ENCODE data around the gene MT1H. TPM values are rescaled to one million over a fixed set of nuclear protein-coding genes. Genes with fewer than 3 reads are reported as not detected.

The MT1H gene
- total and polyA plus RNA-seq, 7 experiments from 2014 or later, result 1.6 TPM; not detected in 6

DNA sequence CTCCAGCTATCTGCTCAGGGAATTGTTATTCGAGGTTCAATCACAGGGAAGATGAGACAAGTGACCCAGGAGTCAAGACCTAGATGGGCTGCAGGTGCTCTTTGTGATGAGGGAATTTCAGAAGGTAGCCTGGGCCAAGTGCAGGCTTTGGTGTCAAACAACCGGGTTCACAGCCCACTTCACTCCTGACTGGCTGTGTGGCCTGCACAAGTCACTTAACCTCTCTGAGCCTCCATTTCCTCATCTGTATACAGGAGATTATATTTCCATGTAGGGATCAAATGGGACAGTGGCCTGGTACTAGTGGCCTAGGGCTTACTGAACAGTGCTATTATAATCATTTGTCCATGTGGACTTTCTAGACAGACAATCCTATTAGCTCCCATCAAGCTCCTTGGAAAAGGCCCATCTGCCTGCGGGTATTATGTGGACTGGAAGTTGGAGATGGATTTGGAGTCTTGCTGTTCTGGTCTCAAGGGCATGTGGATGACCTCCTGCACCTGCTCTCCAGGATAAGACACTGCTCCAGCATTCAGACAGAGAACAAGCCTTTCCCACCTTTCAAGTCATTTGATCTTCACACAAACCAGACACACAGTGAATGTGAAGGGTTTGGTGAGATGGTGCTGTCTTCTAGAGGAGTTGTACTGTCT, 9.6 kb downstream of the MT1H start:
- Histone ChIP-seq H3K4me1 (ENCODE audit: control insufficient read depth in 2 of 2, insufficient read depth in 2 of 2, low read length in 2 of 2) (peaks cover 13 to 22% of the 10 kb centered on the region in 2 donors), H3K27me3 (ENCODE audit: control insufficient read depth in 2 of 2, insufficient read depth in 2 of 2, low read length in 2 of 2) (no peaks in the 10 kb centered on the region), H3K4me3 (ENCODE audit: low read length) (no peak overlapping the region), H3K36me3 (ENCODE audit: control insufficient read depth in 2 of 3, insufficient read depth in 3 of 3, low read length in 3 of 3) (no peaks in the 10 kb centered on the region), H3K9me3 (ENCODE audit: control insufficient read depth in 2 of 3, low read length in 3 of 3) (no peaks in the 10 kb centered on the region), H3K27ac (ENCODE audit: low read depth, low read length) (no peak overlapping the region)
- H3K9me3 Mint-ChIP-seq, result no peaks in the 10 kb centered on the region
- peaks cover 7 to 43% (median 36%) of the 10 kb centered on the region in 7 donors for H3K4me1 Mint-ChIP-seq
- H3K27me3 Mint-ChIP-seq, result peaks cover 2 to 13% (median 8%) of the 10 kb centered on the region in 5 donors
- intact Hi-C loops (cut with micrococcal nuclease), result no loop called here
- H3K36me3 Mint-ChIP-seq, result peaks cover 0 to 5% (median 0%) of the 10 kb centered on the region in 5 donors
- ATAC-seq, result no peak
- no peak overlapping the region for H3K4me3 Mint-ChIP-seq
- no peak for DNase-seq
- peak overlapping the region in 2 of 9 donors; percentile 16 to 33 for H3K27ac Mint-ChIP-seq
- POLR2A ChIA-PET, result interaction anchor here (0.8 to 2.1 kb wide), 6 partner anchors 8 to 166 kb away, joined by 3 to 7 read pairs (median 4); no protein-coding TSS in a partner anchor
- CTCF ChIA-PET, result interaction anchor here (1.1 kb wide), 1 partner anchor 23 kb away, joined by 3 read pairs; no protein-coding TSS in a partner anchor

DNA sequence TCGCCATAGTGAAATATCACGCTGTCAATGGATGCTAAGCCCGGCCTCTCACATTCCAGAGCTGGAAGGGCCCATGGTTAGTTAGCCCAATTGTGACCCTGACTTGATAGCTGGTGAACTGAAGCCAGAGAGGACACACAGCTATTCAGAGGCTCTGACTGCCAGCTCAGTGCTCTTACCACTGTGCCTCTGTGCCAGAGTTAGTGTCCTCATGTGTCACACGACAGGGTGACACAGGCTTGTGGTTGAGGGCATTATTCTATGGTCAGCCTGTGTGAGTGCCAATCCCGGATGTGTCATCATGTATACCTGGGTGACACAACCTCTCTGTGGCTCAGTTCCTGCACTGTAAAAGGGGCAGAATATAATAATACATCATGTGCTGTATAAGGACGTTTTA, 10.2 kb downstream of the MT1H start:
- CTCF ChIA-PET, result interaction anchor here (1.1 kb wide), 1 partner anchor 22 kb away, joined by 3 read pairs; no protein-coding TSS in a partner anchor
- Histone ChIP-seq H3K4me1 (ENCODE audit: control insufficient read depth in 2 of 2, insufficient read depth in 2 of 2, low read length in 2 of 2) (peaks cover 13 to 22% of the 10 kb centered on the region in 2 donors), H3K36me3 (ENCODE audit: control insufficient read depth in 2 of 3, insufficient read depth in 3 of 3, low read length in 3 of 3) (no peaks in the 10 kb centered on the region), H3K9me3 (ENCODE audit: control insufficient read depth in 2 of 3, low read length in 3 of 3) (no peaks in the 10 kb centered on the region), H3K27ac (ENCODE audit: low read depth, low read length) (no peak overlapping the region), H3K27me3 (ENCODE audit: control insufficient read depth in 2 of 2, insufficient read depth in 2 of 2, low read length in 2 of 2) (no peaks in the 10 kb centered on the region), H3K4me3 (ENCODE audit: low read length) (no peak overlapping the region)
- Mint-ChIP-seq H3K27ac (peak overlapping the region in 2 of 9 donors; percentile 43 to 62), H3K27me3 (peaks cover 0 to 10% (median 6%) of the 10 kb centered on the region in 5 donors), H3K9me3 (peaks cover 0 to 2% (median 0%) of the 10 kb centered on the region in 11 donors), H3K36me3 (peaks cover 0 to 10% (median 0%) of the 10 kb centered on the region in 5 donors), H3K4me1 (peaks cover 7 to 41% (median 37%) of the 10 kb centered on the region in 7 donors), H3K4me3 (no peak overlapping the region)
- POLR2A ChIA-PET, result interaction anchor here (0.8 to 1.3 kb wide), 4 partner anchors 9 to 166 kb away, joined by 3 to 6 read pairs (median 4); no protein-coding TSS in a partner anchor
- ATAC-seq, result no peak
- intact Hi-C loops (cut with micrococcal nuclease), result loop anchor here in 1 of 2 donors (5.0 kb wide), 2 partner anchors 38 to 252 kb away; partner anchors contain the start of gene HERPUD1
- no peak for DNase-seq

DNA sequence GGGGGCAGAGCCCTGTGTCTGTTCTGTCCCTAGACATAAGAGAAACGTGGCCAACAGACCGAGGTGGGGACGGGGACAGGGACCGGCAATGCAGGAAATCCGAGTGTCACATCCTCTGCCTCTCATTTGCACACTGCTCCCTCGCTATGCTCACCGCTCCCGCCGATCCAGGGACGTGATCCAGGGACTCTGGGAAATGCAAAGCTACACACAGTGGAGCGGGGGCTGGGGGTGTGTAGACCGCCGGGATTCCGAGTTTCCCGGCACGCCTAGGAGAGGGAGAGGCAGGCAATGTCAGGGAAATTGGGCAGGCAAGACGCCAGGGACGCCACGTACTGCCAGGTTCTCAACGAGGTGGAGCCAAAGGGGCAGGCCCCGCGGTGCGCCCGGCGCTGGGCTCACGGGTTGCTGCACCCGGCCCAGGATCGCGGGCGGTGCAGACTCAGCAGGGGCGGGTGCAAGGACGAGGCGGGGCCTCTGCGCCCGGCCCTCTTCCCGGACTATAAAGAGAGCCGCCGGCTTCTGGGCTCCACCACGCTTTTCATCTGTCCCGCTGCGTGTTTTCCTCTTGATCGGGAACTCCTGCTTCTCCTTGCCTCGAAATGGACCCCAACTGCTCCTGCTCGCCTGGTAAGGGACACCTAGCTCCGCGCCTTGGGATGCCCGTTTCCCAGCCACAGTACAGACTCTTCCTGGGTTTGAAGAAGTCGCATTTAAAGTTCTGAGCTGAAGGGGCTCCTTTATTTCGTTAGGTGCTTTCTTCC, 12.5 kb downstream of the MT1H start, which contains the start of gene MT1X:
Gene MT1X, plus strand, starts transcription at position 532 of the 764 bp plus-strand sequence. Its CDS starts 71 bp downstream, at position 603.
- H3K9me3 ChIP-seq (ENCODE audit: control insufficient read depth in 2 of 3, low read length in 3 of 3), result no peaks in the 10 kb centered on the region
- peak within 1 kb of the TSS; percentile 81 for H3K27ac ChIP-seq (ENCODE audit: low read depth, low read length)
- ChIA-PET POLR2A (interaction anchor here (0.6 to 3.0 kb wide), 18 partner anchors 11 to 164 kb away, joined by 3 to 19 read pairs (median 6); partner anchors contain the start of genes MT1F, MT1G and MT2A), CTCF (interaction anchor here (0.5 to 4.0 kb wide), 5 partner anchors 20 to 351 kb away, joined by 3 to 31 read pairs (median 3); no protein-coding TSS in a partner anchor)
- peaks cover 0 to 2% (median 0%) of the 10 kb centered on the region in 5 donors for H3K27me3 Mint-ChIP-seq
- peak; percentile 77 to 94 (median 88) for DNase-seq
- H3K4me3 ChIP-seq (ENCODE audit: low read length), result peak within 1 kb of the TSS; percentile 93
- H3K27ac Mint-ChIP-seq, result peak within 1 kb of the TSS; percentile 89 to 99 (median 95)
- H3K9me3 Mint-ChIP-seq, result peaks cover 0 to 11% (median 3%) of the 10 kb centered on the region in 11 donors
- no peaks in the 10 kb centered on the region for H3K27me3 ChIP-seq (ENCODE audit: control insufficient read depth in 2 of 2, insufficient read depth in 2 of 2, low read length in 2 of 2)
- H3K4me1 ChIP-seq (ENCODE audit: control insufficient read depth in 2 of 2, insufficient read depth in 2 of 2, low read length in 2 of 2), result peaks cover 13 to 15% of the 10 kb centered on the region in 2 donors
- H3K36me3 ChIP-seq (ENCODE audit: control insufficient read depth in 2 of 3, insufficient read depth in 3 of 3, low read length in 3 of 3), result no peaks in the 10 kb centered on the region
- peak within 1 kb of the TSS; percentile 86 to 99 (median 96) for H3K4me3 Mint-ChIP-seq
- intact Hi-C loops (cut with micrococcal nuclease), result loop anchor here (1.0 to 5.0 kb wide), 15 partner anchors 8 to 1053 kb away; partner anchors contain the start of genes MT1F (in 2 of the 2), MT2A (in 2 of the 2), HERPUD1 (in 1 of the 2) and KATNB1 (in 1 of the 2)
- peak; percentile 100 for ATAC-seq
- peaks cover 0 to 28% (median 25%) of the 10 kb centered on the region in 7 donors for H3K4me1 Mint-ChIP-seq
- H3K36me3 Mint-ChIP-seq, result peaks cover 0 to 17% (median 9%) of the 10 kb centered on the region in 5 donors

DNA sequence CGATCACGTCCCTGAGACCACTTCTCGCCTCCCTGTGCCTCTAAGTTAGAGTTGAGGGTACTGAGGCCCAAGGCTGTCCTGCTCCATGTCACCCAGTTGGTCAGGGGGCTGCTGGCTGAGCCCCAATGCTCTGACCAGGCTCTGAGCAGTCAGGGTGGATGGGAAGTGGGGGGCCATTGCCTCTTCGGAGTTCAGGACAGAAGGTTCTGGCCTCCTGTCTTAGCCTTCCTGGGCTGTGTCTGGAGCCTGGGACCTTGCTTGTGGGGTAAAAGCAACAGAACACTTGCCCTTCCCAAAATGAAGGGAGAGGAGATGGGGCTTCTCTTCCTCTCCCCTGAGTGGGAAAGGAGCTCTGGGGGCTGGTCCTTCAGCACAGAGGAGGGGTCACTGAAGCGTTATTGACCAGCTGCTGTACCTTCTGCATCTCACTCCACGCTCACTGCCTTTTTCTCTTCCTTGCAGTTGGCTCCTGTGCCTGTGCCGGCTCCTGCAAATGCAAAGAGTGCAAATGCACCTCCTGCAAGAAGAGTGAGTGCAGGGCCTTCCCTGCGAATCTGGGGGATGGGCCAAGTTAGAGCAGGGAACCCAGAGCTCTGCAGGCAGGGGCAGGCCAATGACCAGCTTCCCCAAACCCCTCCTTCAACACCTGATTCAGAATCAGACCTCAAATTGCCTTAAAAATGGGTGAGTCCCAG, 13.2 kb downstream of the MT1H start:
- no peaks in the 10 kb centered on the region for H3K36me3 ChIP-seq (ENCODE audit: control insufficient read depth in 2 of 3, insufficient read depth in 3 of 3, low read length in 3 of 3)
- intact Hi-C loops (cut with micrococcal nuclease), result loop anchor here (1.0 to 5.0 kb wide), 15 partner anchors 9 to 1052 kb away; partner anchors contain the start of genes MT1F (in 2 of the 2), MT2A (in 2 of the 2), HERPUD1 (in 1 of the 2) and KATNB1 (in 1 of the 2)
- Mint-ChIP-seq H3K27ac (peak overlapping the region; percentile 89 to 99 (median 95)), H3K9me3 (peaks cover 0 to 11% (median 4%) of the 10 kb centered on the region in 11 donors), H3K27me3 (peaks cover 0 to 5% (median 0%) of the 10 kb centered on the region in 5 donors), H3K4me1 (peaks cover 0 to 28% (median 25%) of the 10 kb centered on the region in 7 donors), H3K4me3 (peak overlapping the region; percentile 86 to 99 (median 96)), H3K36me3 (peaks cover 0 to 17% (median 11%) of the 10 kb centered on the region in 5 donors)
- H3K9me3 ChIP-seq (ENCODE audit: control insufficient read depth in 2 of 3, low read length in 3 of 3), result no peaks in the 10 kb centered on the region
- ChIA-PET CTCF (interaction anchor here (0.5 to 4.0 kb wide), 5 partner anchors 9 to 350 kb away, joined by 3 to 31 read pairs (median 3); no protein-coding TSS in a partner anchor), POLR2A (interaction anchor here (0.6 to 3.0 kb wide), 18 partner anchors 11 to 165 kb away, joined by 3 to 19 read pairs (median 6); partner anchors contain the start of genes MT1F, MT1G and MT2A)
- no peak for ATAC-seq
- peak overlapping the region; percentile 93 for H3K4me3 ChIP-seq (ENCODE audit: low read length)
- no peaks in the 10 kb centered on the region for H3K27me3 ChIP-seq (ENCODE audit: control insufficient read depth in 2 of 2, insufficient read depth in 2 of 2, low read length in 2 of 2)
- peak overlapping the region; percentile 81 for H3K27ac ChIP-seq (ENCODE audit: low read depth, low read length)
- H3K4me1 ChIP-seq (ENCODE audit: control insufficient read depth in 2 of 2, insufficient read depth in 2 of 2, low read length in 2 of 2), result peaks cover 13 to 15% of the 10 kb centered on the region in 2 donors
- DNase-seq, result no peak

DNA sequence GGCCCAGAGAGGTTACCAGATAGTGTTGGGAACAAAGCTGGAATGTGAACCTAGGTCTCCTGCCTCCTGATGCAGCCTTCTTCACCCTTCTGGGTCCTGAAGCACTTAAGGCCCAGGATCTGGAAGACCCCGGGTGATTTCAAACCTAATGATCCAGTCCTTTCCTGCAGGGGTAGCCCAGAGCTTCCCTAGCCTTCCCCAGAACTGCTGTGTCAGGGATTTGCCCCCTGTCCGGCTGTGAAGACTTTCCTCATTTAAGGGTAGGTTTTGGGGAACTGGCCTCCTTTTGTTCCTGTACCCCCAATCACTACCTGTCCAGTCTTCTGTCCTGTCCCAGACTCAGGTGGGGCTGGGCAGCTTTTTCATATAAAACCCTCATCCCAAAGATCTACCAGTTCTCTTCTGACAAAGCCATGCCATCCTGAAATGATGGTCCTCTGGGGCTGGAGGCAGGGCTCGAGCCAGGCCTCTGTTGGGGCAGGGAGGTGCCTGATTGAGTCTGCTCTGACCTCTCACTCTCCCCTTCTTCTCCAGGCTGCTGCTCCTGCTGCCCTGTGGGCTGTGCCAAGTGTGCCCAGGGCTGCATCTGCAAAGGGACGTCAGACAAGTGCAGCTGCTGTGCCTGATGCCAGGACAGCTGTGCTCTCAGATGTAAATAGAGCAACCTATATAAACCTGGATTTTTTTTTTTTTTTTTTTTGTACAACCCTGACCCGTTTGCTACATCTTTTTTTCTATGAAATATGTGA, 14.0 kb downstream of the MT1H start:
- H3K27me3 ChIP-seq (ENCODE audit: control insufficient read depth in 2 of 2, insufficient read depth in 2 of 2, low read length in 2 of 2), result no peaks in the 10 kb centered on the region
- H3K4me3 Mint-ChIP-seq, result peak overlapping the region; percentile 86 to 99 (median 96)
- peaks cover 0 to 11% (median 4%) of the 10 kb centered on the region in 11 donors for H3K9me3 Mint-ChIP-seq
- peaks cover 13 to 15% of the 10 kb centered on the region in 2 donors for H3K4me1 ChIP-seq (ENCODE audit: control insufficient read depth in 2 of 2, insufficient read depth in 2 of 2, low read length in 2 of 2)
- H3K27ac ChIP-seq (ENCODE audit: low read depth, low read length), result no peak overlapping the region
- DNase-seq (no peak), ATAC-seq (no peak)
- H3K4me1 Mint-ChIP-seq, result peaks cover 0 to 28% (median 25%) of the 10 kb centered on the region in 7 donors
- peaks cover 0 to 10% (median 0%) of the 10 kb centered on the region in 5 donors for H3K27me3 Mint-ChIP-seq
- H3K36me3 Mint-ChIP-seq, result peaks cover 0 to 17% (median 13%) of the 10 kb centered on the region in 5 donors
- no peaks in the 10 kb centered on the region for H3K36me3 ChIP-seq (ENCODE audit: control insufficient read depth in 2 of 3, insufficient read depth in 3 of 3, low read length in 3 of 3)
- H3K9me3 ChIP-seq (ENCODE audit: control insufficient read depth in 2 of 3, low read length in 3 of 3), result no peaks in the 10 kb centered on the region
- intact Hi-C loops (cut with micrococcal nuclease), result loop anchor here (2.0 to 5.0 kb wide), 3 partner anchors 41 to 249 kb away; partner anchors contain the start of gene HERPUD1 (in 1 of the 2)
- peak overlapping the region; percentile 93 for H3K4me3 ChIP-seq (ENCODE audit: low read length)
- ChIA-PET CTCF (interaction anchor here (1.3 to 4.0 kb wide), 4 partner anchors 10 to 106 kb away, joined by 3 to 31 read pairs (median 6); no protein-coding TSS in a partner anchor), POLR2A (interaction anchor here (0.9 to 3.0 kb wide), 13 partner anchors 10 to 166 kb away, joined by 3 to 19 read pairs (median 7); partner anchors contain the start of genes MT1F and MT2A)
- peak overlapping the region in 7 of 9 donors; percentile 9 to 99 (median 89) for H3K27ac Mint-ChIP-seq
